ENCODE measurements around the gene XIRP1. TPM values are rescaled to one million over a fixed set of nuclear protein-coding genes. Genes with fewer than 3 reads are reported as not detected.

The XIRP1 gene
- total and polyA plus RNA-seq, 2 donors from 2014 or later: 0.09 TPM; not detected in 1

DNA sequence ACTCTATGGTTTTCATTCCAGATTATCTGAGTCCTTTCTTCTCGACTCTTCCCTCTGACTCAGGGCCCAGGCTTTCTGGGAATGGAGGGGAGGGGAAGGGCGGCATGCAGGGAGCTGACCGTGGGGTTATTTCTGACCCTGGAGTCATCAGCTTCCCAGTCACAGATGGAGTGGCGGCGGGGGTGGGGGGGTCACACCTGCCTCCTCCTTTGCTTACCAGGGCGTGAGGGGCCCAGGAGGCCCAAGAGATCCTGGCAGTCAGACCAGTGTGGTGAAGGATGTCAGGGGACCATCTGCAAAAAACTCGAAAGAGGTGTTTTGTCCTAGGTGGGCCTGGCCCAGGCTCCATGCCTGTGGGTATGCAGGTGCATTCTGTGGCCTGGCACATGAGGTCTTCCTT, 996 bp upstream of the XIRP1 start:
- H3K27me3 ChIP-seq (ENCODE audit: control insufficient read depth, insufficient read depth, low read length): no peaks in the 10 kb centered on the region
- no peaks in the 10 kb centered on the region for H3K36me3 ChIP-seq (ENCODE audit: control insufficient read depth in 2 of 3, insufficient read depth in 3 of 3, low read length in 3 of 3)
- H3K4me3 ChIP-seq (ENCODE audit: low read length in 3 of 3): no peak overlapping the region
- H3K9me3 ChIP-seq (ENCODE audit: control insufficient read depth in 2 of 3, insufficient read depth in 1 of 3, low read length in 3 of 3): no peaks in the 10 kb centered on the region
- no peak overlapping the region for H3K27ac ChIP-seq (ENCODE audit: low read depth in 2 of 2, low read length in 2 of 2)
- H3K9ac ChIP-seq (ENCODE audit: low read length in 3 of 3): no peak overlapping the region
- DNase-seq: no peak
- FAIRE-seq: no peak
- H3K4me1 ChIP-seq (ENCODE audit: control insufficient read depth in 2 of 3, insufficient read depth in 2 of 3, low read depth in 1 of 3, low read length in 3 of 3): peaks cover 0 to 4% (median 0%) of the 10 kb centered on the region in 3 donors
- intact Hi-C loops (cut with DNase I): loop anchor here (5.0 kb wide), 1 partner anchor 89 kb away; the partner anchor contains the start of gene CX3CR1
- TF ChIP-seq CTCF (IDR thresholded peaks at IDR 0.05; ENCODE audit: borderline replicate concordance, extremely low read depth, insufficient read depth): no peak

GRCh38 chr3:39191773-39192172, 622 bp downstream of the XIRP1 start:
- H3K36me3 ChIP-seq (ENCODE audit: control insufficient read depth in 2 of 3, insufficient read depth in 3 of 3, low read length in 3 of 3): no peaks in the 10 kb centered on the region
- intact Hi-C loops (cut with DNase I): loop anchor here (5.0 kb wide), 1 partner anchor 91 kb away; the partner anchor contains the start of gene CX3CR1
- DNase-seq: no peak
- no peak for FAIRE-seq
- H3K9ac ChIP-seq (ENCODE audit: low read length in 3 of 3): no peak overlapping the region
- H3K9me3 ChIP-seq (ENCODE audit: control insufficient read depth in 2 of 3, insufficient read depth in 1 of 3, low read length in 3 of 3): no peaks in the 10 kb centered on the region
- no peak overlapping the region for H3K27ac ChIP-seq (ENCODE audit: low read depth in 2 of 2, low read length in 2 of 2)
- H3K4me3 ChIP-seq (ENCODE audit: low read length in 3 of 3): no peak overlapping the region
- TF ChIP-seq CTCF (IDR thresholded peaks at IDR 0.05; ENCODE audit: borderline replicate concordance, extremely low read depth, insufficient read depth): no peak
- no peaks in the 10 kb centered on the region for H3K27me3 ChIP-seq (ENCODE audit: control insufficient read depth, insufficient read depth, low read length)
- peaks cover 0 to 4% (median 0%) of the 10 kb centered on the region in 3 donors for H3K4me1 ChIP-seq (ENCODE audit: control insufficient read depth in 2 of 3, insufficient read depth in 2 of 3, low read depth in 1 of 3, low read length in 3 of 3)

- intact Hi-C loops (cut with DNase I): loop anchor here (5.0 kb wide), 1 partner anchor 91 kb away; the partner anchor contains the start of gene CX3CR1
- no peak overlapping the region for H3K27ac ChIP-seq (ENCODE audit: low read depth in 2 of 2, low read length in 2 of 2)
Observed at GRCh38 chr3:39191111-39191510, 1.3 kb downstream of the XIRP1 start.

More at GRCh38 chr3:39191111-39191510, 1.3 kb downstream of the XIRP1 start:
- H3K36me3 ChIP-seq (ENCODE audit: control insufficient read depth in 2 of 3, insufficient read depth in 3 of 3, low read length in 3 of 3): no peaks in the 10 kb centered on the region
- peaks cover 0 to 4% (median 0%) of the 10 kb centered on the region in 3 donors for H3K4me1 ChIP-seq (ENCODE audit: control insufficient read depth in 2 of 3, insufficient read depth in 2 of 3, low read depth in 1 of 3, low read length in 3 of 3)
- TF ChIP-seq CTCF (IDR thresholded peaks at IDR 0.05; ENCODE audit: borderline replicate concordance, extremely low read depth, insufficient read depth): no peak
- H3K9ac ChIP-seq (ENCODE audit: low read length in 3 of 3): no peak overlapping the region
- no peak overlapping the region for H3K4me3 ChIP-seq (ENCODE audit: low read length in 3 of 3)
- FAIRE-seq: no peak
- peak in 2 of 5 donors; percentile 27 to 48 for DNase-seq
- H3K27me3 ChIP-seq (ENCODE audit: control insufficient read depth, insufficient read depth, low read length): no peaks in the 10 kb centered on the region
- no peaks in the 10 kb centered on the region for H3K9me3 ChIP-seq (ENCODE audit: control insufficient read depth in 2 of 3, insufficient read depth in 1 of 3, low read length in 3 of 3)

Measured in kidney (tissue), 14 donors.